Upper lobe of left lung (tissue), 4 donors: ENCODE results near the gene CTAG1B.

ENCODE experiments used
- CTCF ChIP-seq, 6 experiments: fragments of 450-650 bp in 4 of 6; fragments of 200-600 bp in 2 of 6; sonication (generic) in 2 of 6; IDR thresholded peaks; one replicate each; pipeline ENCODE4 v1.5.1; 2016 to 2019; ENCODE audit warnings: antibody characterized with exemption in 6 of 6
- EP300 ChIP-seq, 4 donors: sonication (generic); formaldehyde crosslinking; IDR thresholded peaks; one replicate each; pipeline ENCODE4 v1.5.1; 2017; ENCODE audit warnings: antibody characterized with exemption in 4 of 4, control low read depth in 2 of 4
- POLR2A ChIP-seq, 4 donors: fragments of 450-650 bp; IDR thresholded peaks; one replicate each; pipeline ENCODE4 v1.5.1; 2016 to 2017; ENCODE audit warnings: antibody characterized with exemption in 4 of 4, mild to moderate bottlenecking in 2 of 4
- POLR2AphosphoS5 ChIP-seq, 2 donors: sonication (generic); formaldehyde crosslinking; IDR thresholded peaks; one replicate each; pipeline ENCODE4 v1.5.1; 2017; ENCODE audit warnings: antibody characterized with exemption in 2 of 2

GRCh38 chrX:154597221-154597620 lies 21.9 kb downstream of the CTAG1B start:
- TF ChIP-seq CTCF (IDR thresholded peaks at IDR 0.05) (no peak), POLR2A (IDR thresholded peaks at IDR 0.05) (no peak), POLR2AphosphoS5 (IDR thresholded peaks at IDR 0.05) (no peak), EP300 (IDR thresholded peaks at IDR 0.05) (no peak)
